Measurements from ENCODE around the gene AGO3.
A peak's percentile ranks its signal among the peaks of the same experiment; 100 is the strongest.

AGO3 gene
- 25.1 to 86.0 (median 58.3) reads per million in 17 experiments for total RNA-seq

GRCh38 chr1:35930593-35931445, at the start of gene AGO3:
TSS of gene AGO3 (plus strand) at chr1:35931105. CDS start at chr1:35931427, 322 bp downstream.
- DNase-seq = peak; percentile 92 to 96 (median 94)

GRCh38 chr1:35881850-35882273, 49.0 kb upstream of the AGO3 start:
- DNase-seq = no peak

- no peak for DNase-seq
Observed at GRCh38 chr1:35882586-35882944, 48.3 kb upstream of the AGO3 start.

- DNase-seq = peak; percentile 97 to 98 (median 98)
Observed at GRCh38 chr1:35882945-35883634, 47.8 kb upstream of the AGO3 start, which contains the start of gene AGO1. TSS of gene AGO1 (plus strand) at chr1:35883209. CDS start at chr1:35883422, 213 bp downstream.

GRCh38 chr1:35883635-35884101, 47.2 kb upstream of the AGO3 start:
- peak; percentile 50 to 73 (median 54) for DNase-seq

- DNase-seq = peak in 3 of 4 experiments; percentile 28 to 46 (median 41)
Observed at GRCh38 chr1:35884934-35885333, 46.0 kb upstream of the AGO3 start.

- DNase-seq = peak in 1 of 4 experiments; percentile 16
Observed at GRCh38 chr1:35885961-35886558, 44.8 kb upstream of the AGO3 start.

GRCh38 chr1:35886577-35887431, 44.1 kb upstream of the AGO3 start:
- peak in 2 of 4 experiments; percentile 29 to 41 for DNase-seq

GRCh38 chr1:35887508-35887907, 43.4 kb upstream of the AGO3 start:
- DNase-seq = no peak

- DNase-seq = no peak
Observed at GRCh38 chr1:35888255-35888654, 42.6 kb upstream of the AGO3 start.

GRCh38 chr1:35888981-35889380, 41.9 kb upstream of the AGO3 start:
- peak in 3 of 4 experiments; percentile 17 to 63 (median 55) for DNase-seq

GRCh38 chr1:35893051-35893879, 37.6 kb upstream of the AGO3 start:
- no peak for DNase-seq

- DNase-seq = peak; percentile 88 to 96 (median 91)
Observed at GRCh38 chr1:35894183-35894582, 36.7 kb upstream of the AGO3 start.

GRCh38 chr1:35894656-35895055, 36.2 kb upstream of the AGO3 start:
- DNase-seq = peak in 3 of 4 experiments; percentile 29 to 61 (median 36)

GRCh38 chr1:35899941-35900340, 31.0 kb upstream of the AGO3 start:
- no peak for DNase-seq

GRCh38 chr1:35901235-35901634, 29.7 kb upstream of the AGO3 start:
- no peak for DNase-seq

GRCh38 chr1:35902671-35903070, 28.2 kb upstream of the AGO3 start:
- no peak for DNase-seq

- no peak for DNase-seq
Observed at GRCh38 chr1:35914717-35915116, 16.2 kb upstream of the AGO3 start.

GRCh38 chr1:35915693-35916092, 15.2 kb upstream of the AGO3 start:
- no peak for DNase-seq

- no peak for DNase-seq
Observed at GRCh38 chr1:35923791-35924221, 7.1 kb upstream of the AGO3 start.

GRCh38 chr1:35924838-35925237, 6.1 kb upstream of the AGO3 start:
- DNase-seq = no peak

Data from suppressor macrophage (primary cell).